Transverse colon (tissue), 4 donors: ENCODE measurements around the gene YWHAQ. TPM values are rescaled to one million over a fixed set of nuclear protein-coding genes. Genes with fewer than 3 reads are reported as not detected.

Experiments used
- DNase-seq: peaks from one replicate; pipeline ENCODE4 v3.0.0-alpha.2; 2019
- H3K27ac ChIP-seq, 4 donors: fragments of 200-600 bp; sonication (generic); 2 replicates each; pipeline ENCODE4 v1.5.1; 2016 to 2018; ENCODE audit warnings: inconsistent platforms in 4 of 4
- H3K27me3 ChIP-seq: fragments of 200-600 bp; sonication (generic); 2 replicates; pipeline ENCODE4 v1.5.1; 2017; ENCODE audit warnings: inconsistent platforms
- H3K36me3 ChIP-seq, 4 donors: fragments of 200-600 bp; sonication (generic); 2 replicates each; pipeline ENCODE4 v1.5.1; 2017 to 2019; ENCODE audit warnings: inconsistent platforms in 4 of 4
- H3K4me1 ChIP-seq, 4 donors: fragments of 200-600 bp; sonication (generic); 2 replicates each; pipeline ENCODE4 v1.5.1; 2017 to 2020; ENCODE audit warnings: inconsistent platforms in 4 of 4
- H3K4me3 ChIP-seq, 4 donors: fragments of 200-600 bp; sonication (generic); 1 replicate in 1 of 4; 2 replicates in 3 of 4; pipeline versions ENCODE4 v1.5.1 to v1.6.1; 2017 to 2019; ENCODE audit warnings: inconsistent platforms in 4 of 4
- H3K9me3 ChIP-seq, 2 donors: fragments of 200-600 bp; sonication (generic); 2 replicates each; pipeline ENCODE4 v1.5.1; 2017 to 2019; ENCODE audit warnings: inconsistent platforms in 2 of 2
- CTCF ChIP-seq, 5 experiments: fragments of 200-600 bp in 3 of 5; fragments of 450-650 bp in 2 of 5; sonication (generic) in 3 of 5; IDR thresholded peaks; 1 replicate in 2 of 5; 2 replicates in 3 of 5; pipeline ENCODE4 v1.5.1; 2016 to 2017; ENCODE audit warnings: antibody characterized with exemption in 5 of 5, inconsistent platforms in 3 of 5, mild to moderate bottlenecking in 2 of 5, moderate library complexity in 1 of 5
- EP300 ChIP-seq: sonication (generic); formaldehyde crosslinking; IDR thresholded peaks from one replicate; pipeline ENCODE4 v1.6.1; 2017; ENCODE audit warnings: antibody characterized with exemption, low read depth
- POLR2A ChIP-seq: fragments of 450-650 bp; IDR thresholded peaks from one replicate; pipeline ENCODE4 v1.6.1; 2016; ENCODE audit warnings: antibody characterized with exemption, mild to moderate bottlenecking, moderate library complexity
- POLR2AphosphoS5 ChIP-seq, 3 donors: sonication (generic); formaldehyde crosslinking; IDR thresholded peaks; one replicate each; pipeline ENCODE4 v1.6.1; 2016; ENCODE audit warnings: antibody characterized with exemption in 3 of 3
- WGBS, 2 donors: methylation state at CpG; one replicate each; pipeline ENCODE4 v1.1.5; 2018; ENCODE audit warnings: low coverage in 1 of 2; 5-methylcytosine and 5-hydroxymethylcytosine counted together
- in situ Hi-C, 4 donors: fragments of 200-750 bp; cut with MboI; loops; one replicate each; pipeline versions ENCODE4 v1.15.0 to v1.15.1; 2017; ENCODE audit warnings: low sequenced_read_pairs in 3 of 4, low pct_ligation_motif_present in 1 of 4, low pct_unique_long_range_greater_than_20kb in 1 of 4
- intact Hi-C: fragments of 100-400 bp; cut with DNase I; formaldehyde crosslinking; loops from one replicate; pipeline ENCODE4 v1.15.1; 2023; ENCODE audit warnings: low total_unique reads
- total RNA-seq, 4 donors: library from RNA; depleted of rRNA; stranded (reverse); fragments of >200 nt; gene quantifications; one replicate each; pipeline ENCODE4 v1.1.0, GENCODE V29; 2016

Gene YWHAQ
- total RNA-seq, 4 donors from 2014 or later = 84.0 to 189 (median 145) TPM

- intact Hi-C loops = no loop called here
- DNase-seq = no peak
- Histone ChIP-seq H3K4me3 (no peak overlapping the region), H3K4me1 (no peaks in the 10 kb centered on the region), H3K36me3 (no peaks in the 10 kb centered on the region), H3K9me3 (no peaks in the 10 kb centered on the region), H3K27me3 (no peaks in the 10 kb centered on the region), H3K27ac (no peak overlapping the region)
- in situ Hi-C loops = no loop called here
- 88 to 92% methylated on average over 6 of the region's 6 CpGs for WGBS, 2 donors
- TF ChIP-seq CTCF (IDR thresholded peaks at IDR 0.05) (no peak), POLR2A (no peak), EP300 (no peak), POLR2AphosphoS5 (IDR thresholded peaks at IDR 0.05) (no peak)
Measured at GRCh38 chr2:9657731-9658130, 26.9 kb upstream of the YWHAQ start.

GRCh38 chr2:9657083-9657482 lies 26.3 kb upstream of the YWHAQ start:
- intact Hi-C loops = no loop called here
- no peaks in the 10 kb centered on the region for H3K4me1 ChIP-seq
- in situ Hi-C loops = no loop called here

GRCh38 chr2:9656270-9656766 lies 25.5 kb upstream of the YWHAQ start:
- Histone ChIP-seq H3K27ac (no peak overlapping the region), H3K27me3 (no peaks in the 10 kb centered on the region), H3K36me3 (no peaks in the 10 kb centered on the region), H3K4me3 (no peak overlapping the region), H3K4me1 (no peaks in the 10 kb centered on the region), H3K9me3 (no peaks in the 10 kb centered on the region)
- no peak for TF ChIP-seq POLR2A
- TF ChIP-seq CTCF (IDR thresholded peaks at IDR 0.05) = no peak
- in situ Hi-C loops = no loop called here
- intact Hi-C loops = no loop called here
- DNase-seq = no peak
- 77 to 83% methylated on average over 6 to 11 of the region's 11 CpGs for WGBS, 2 donors

More at GRCh38 chr2:9657083-9657482, 26.3 kb upstream of the YWHAQ start:
- no peak overlapping the region for H3K4me3 ChIP-seq
- WGBS, 2 donors = 79 to 92% methylated on average over 2 to 4 of the region's 6 CpGs
- H3K9me3 ChIP-seq = no peaks in the 10 kb centered on the region
- no peak overlapping the region for H3K27ac ChIP-seq
- no peaks in the 10 kb centered on the region for H3K36me3 ChIP-seq
- no peak for TF ChIP-seq EP300
- TF ChIP-seq CTCF (IDR thresholded peaks at IDR 0.05) = no peak
- no peak for TF ChIP-seq POLR2AphosphoS5 (IDR thresholded peaks at IDR 0.05)
- no peak for DNase-seq
- no peaks in the 10 kb centered on the region for H3K27me3 ChIP-seq

GRCh38 chr2:9655441-9656269 lies 24.9 kb upstream of the YWHAQ start:
- no peak overlapping the region for H3K4me3 ChIP-seq
- in situ Hi-C loops (no loop called here), intact Hi-C loops (no loop called here)
- H3K27ac ChIP-seq = no peak overlapping the region
- H3K27me3 ChIP-seq = no peaks in the 10 kb centered on the region
- no peaks in the 10 kb centered on the region for H3K4me1 ChIP-seq
- no peak for DNase-seq
- WGBS, 2 donors = 59 to 82% methylated on average over 2 to 13 of the region's 13 CpGs
- TF ChIP-seq POLR2AphosphoS5 (IDR thresholded peaks at IDR 0.05) = no peak
- no peaks in the 10 kb centered on the region for H3K36me3 ChIP-seq
- no peaks in the 10 kb centered on the region for H3K9me3 ChIP-seq
